ACC112 (cell line): Measurements from ENCODE around the gene SLC6A15.

Source experiments
- H2AFZ ChIP-seq: fragments of 200-600 bp; sonication (generic); one replicate; pipeline ENCODE4 v1.6.0; 2017; ENCODE audit warnings: antibody characterized with exemption, low read length; ENCODE audit not compliant: unreplicated experiment
- H3K27ac ChIP-seq: fragments of 200-600 bp; sonication (generic); 2 replicates; pipeline ENCODE4 v1.5.1; 2014; ENCODE audit warnings: low read depth, mild to moderate bottlenecking, antibody characterized with exemption, low read length, moderate library complexity
- H3K27me3 ChIP-seq: fragments of 200-600 bp; sonication (generic); 2 replicates; pipeline ENCODE4 v1.6.1; 2014; ENCODE audit warnings: mild to moderate bottlenecking, antibody characterized with exemption, low read length, moderate library complexity, mixed read lengths; ENCODE audit not compliant: insufficient read depth
- H3K36me3 ChIP-seq: fragments of 200-600 bp; sonication (generic); 2 replicates; pipeline ENCODE4 v1.6.1; 2016; ENCODE audit warnings: mild to moderate bottlenecking, antibody characterized with exemption, low read length, moderate library complexity, mixed read lengths; ENCODE audit not compliant: insufficient read depth
- H3K4me1 ChIP-seq: fragments of 200-600 bp; sonication (generic); one replicate; pipeline ENCODE4 v1.6.1; 2016; ENCODE audit warnings: low read length, mixed read lengths; ENCODE audit not compliant: insufficient read depth, unreplicated experiment, control insufficient read depth
- H3K4me3 ChIP-seq: fragments of 200-600 bp; sonication (generic); 2 replicates; pipeline ENCODE4 v1.5.1; 2014; ENCODE audit warnings: mild to moderate bottlenecking, low read depth, low read length
- H3K79me2 ChIP-seq: fragments of 200-600 bp; sonication (generic); one replicate; pipeline ENCODE4 v1.6.0; 2016; ENCODE audit warnings: low read length; ENCODE audit not compliant: control insufficient read depth, unreplicated experiment, insufficient read depth

The SLC6A15 gene

DNA sequence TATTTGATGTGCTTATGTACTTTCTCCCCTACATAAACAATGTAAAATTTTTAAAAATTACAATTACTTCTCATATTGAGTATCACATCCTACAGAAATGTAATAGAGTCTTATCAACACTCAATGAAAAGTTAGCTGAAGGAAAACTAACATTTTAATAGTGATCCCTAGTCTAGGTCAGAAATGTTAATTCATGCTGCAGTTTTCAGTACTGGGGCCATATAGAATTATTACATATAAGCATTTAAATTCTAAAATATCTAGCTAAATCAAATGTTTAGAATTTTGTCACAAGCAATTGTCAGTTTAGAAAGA, 37.8 kb downstream of the SLC6A15 start:
- Histone ChIP-seq H2AFZ (no peak overlapping the region), H3K36me3 (0 out of 2 replicates have a peak, but pooled peaks cover 5% of the 10 kb centered on the region), H3K27me3 (no peaks in the 10 kb centered on the region), H3K79me2 (no peaks in the 10 kb centered on the region), H3K4me1 (no peaks in the 10 kb centered on the region), H3K27ac (no peak overlapping the region), H3K4me3 (no peak overlapping the region)

DNA sequence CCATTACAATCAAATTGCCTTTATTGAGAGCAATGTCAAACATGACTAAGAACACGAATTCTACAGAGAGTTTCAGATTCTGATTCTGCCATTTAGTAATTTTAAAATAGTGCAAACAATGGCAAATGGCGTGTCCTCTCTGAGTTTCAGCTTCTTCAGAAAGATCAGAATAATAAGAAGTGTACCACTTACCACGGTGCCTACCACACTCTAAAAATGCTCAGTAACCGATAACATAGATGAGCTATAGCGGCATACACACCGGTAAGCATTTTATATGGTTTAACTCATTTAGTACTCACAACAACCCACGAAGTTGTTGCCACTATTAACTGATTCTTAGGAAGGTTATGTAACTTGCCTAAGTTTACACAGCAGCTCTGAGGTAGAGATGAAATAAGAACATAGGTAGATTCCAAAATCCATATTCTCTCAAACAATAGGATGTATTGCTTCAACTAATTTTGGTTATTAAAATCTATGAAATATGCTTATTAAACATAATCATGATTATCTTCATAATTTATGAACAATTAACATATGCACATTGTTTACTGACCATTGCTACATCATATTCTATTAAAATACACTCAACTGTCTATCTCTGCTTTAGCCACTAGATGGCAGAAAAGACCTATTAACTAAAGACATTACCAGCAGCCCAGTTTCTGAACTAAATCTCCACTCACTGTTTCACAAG, 38.3 kb downstream of the SLC6A15 start:
- no peaks in the 10 kb centered on the region for H3K4me1 ChIP-seq
- H3K4me3 ChIP-seq = no peak overlapping the region
- H3K27me3 ChIP-seq = no peaks in the 10 kb centered on the region
- no peak overlapping the region for H2AFZ ChIP-seq
- no peak overlapping the region for H3K27ac ChIP-seq
- H3K79me2 ChIP-seq = no peaks in the 10 kb centered on the region
- 0 out of 2 replicates have a peak, but pooled peaks cover 5% of the 10 kb centered on the region for H3K36me3 ChIP-seq

DNA sequence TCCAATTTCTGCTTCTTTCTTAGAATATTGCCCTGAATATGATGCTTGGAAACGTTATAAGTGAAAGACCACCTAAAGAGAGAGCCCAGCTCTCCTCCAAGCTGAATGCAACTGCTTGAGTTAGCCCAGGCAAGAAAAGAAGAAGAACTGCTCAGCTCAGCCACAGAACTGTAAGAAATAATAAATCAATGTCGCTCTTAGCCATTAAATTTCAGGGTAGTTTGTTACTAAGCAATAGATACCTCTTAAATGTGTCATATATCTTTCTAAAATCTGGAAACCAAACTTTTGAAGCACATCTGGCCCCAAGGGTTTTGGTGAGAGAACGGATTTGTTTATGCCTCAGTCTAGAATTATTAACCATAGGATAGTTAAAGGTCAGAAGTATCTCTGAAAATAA, 50.4 kb downstream of the SLC6A15 start:
- H3K4me3 ChIP-seq = no peak overlapping the region
- no peak overlapping the region for H2AFZ ChIP-seq
- H3K36me3 ChIP-seq = no peaks in the 10 kb centered on the region
- H3K4me1 ChIP-seq = no peaks in the 10 kb centered on the region
- H3K27ac ChIP-seq = no peak overlapping the region
- H3K79me2 ChIP-seq = no peaks in the 10 kb centered on the region
- no peaks in the 10 kb centered on the region for H3K27me3 ChIP-seq

DNA sequence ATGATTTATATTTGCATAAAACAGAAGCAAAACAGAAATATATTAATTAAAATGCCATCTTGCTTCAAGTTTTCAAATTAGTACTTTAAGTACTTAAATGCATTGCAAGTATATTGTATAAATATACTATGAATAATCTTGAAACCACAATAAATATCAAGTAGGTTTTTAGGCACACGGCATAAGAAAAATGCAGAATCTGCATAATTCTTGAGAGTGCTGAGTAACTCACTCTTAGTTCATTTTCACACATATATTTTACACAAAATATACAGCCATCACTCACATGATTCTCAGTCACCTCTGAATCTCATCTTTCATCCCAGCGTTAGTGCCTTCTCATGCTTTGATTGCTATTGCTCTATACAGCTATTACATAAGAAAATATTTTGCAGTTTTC, 51.9 kb downstream of the SLC6A15 start:
- H3K4me3 ChIP-seq = no peak overlapping the region
- H3K27ac ChIP-seq = no peak overlapping the region
- peaks cover 5% of the 10 kb centered on the region for H3K4me1 ChIP-seq
- H2AFZ ChIP-seq = no peak overlapping the region
- no peaks in the 10 kb centered on the region for H3K27me3 ChIP-seq
- no peaks in the 10 kb centered on the region for H3K79me2 ChIP-seq
- no peaks in the 10 kb centered on the region for H3K36me3 ChIP-seq

DNA sequence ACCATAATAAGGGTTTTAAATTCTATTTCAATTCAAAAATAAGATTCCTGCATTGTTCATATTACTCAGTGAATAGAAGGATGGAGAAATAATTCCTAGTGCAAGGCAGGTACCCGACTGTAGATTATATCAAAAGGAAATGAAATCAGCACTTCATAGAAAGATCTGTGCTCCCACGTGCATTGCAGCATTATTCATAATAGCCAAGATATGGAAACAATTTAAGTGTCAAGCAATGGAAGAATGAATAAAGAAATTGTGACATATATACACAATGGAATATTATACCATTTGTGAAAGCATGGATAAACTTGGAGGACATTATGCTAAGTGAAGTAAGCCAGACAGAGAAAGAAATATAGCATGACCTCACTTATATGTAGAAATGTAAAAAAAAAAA, 53.8 kb downstream of the SLC6A15 start:
- Histone ChIP-seq H3K36me3 (no peaks in the 10 kb centered on the region), H3K27ac (no peak overlapping the region), H2AFZ (no peak overlapping the region), H3K79me2 (no peaks in the 10 kb centered on the region), H3K27me3 (no peaks in the 10 kb centered on the region), H3K4me1 (peaks cover 5% of the 10 kb centered on the region), H3K4me3 (no peak overlapping the region)

DNA sequence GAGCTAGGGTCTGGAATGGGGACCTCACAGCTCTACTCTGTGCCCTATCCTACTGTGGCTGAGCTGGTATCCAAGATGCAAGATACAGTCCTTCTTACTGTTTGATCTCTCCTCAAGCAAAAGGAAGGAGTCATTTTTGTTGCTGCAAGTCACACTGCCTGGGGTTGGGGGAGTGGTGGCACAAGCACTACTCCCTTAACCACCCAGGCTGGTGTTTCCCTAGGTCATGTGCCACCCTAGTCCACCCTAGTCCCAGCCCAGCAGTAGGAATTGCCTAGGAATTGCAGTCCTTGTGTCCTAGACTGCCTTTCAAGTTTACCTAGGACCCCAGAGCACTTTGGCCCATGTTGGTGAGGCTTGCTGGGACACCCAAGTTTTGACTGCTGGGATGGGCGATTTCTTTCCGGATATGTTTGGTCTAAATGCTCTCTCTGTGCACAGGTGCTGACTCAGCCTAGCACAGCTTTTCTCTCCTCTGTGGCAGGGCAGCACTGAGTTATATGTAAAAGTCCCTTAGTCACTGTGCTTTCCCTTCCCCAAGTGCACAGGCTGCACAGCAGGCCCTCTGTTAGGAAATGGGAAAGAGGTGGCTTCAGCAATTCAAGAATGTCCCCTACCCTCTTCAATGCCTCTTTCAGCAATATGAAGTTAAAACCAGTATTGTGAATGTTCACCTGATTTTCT, 54.9 kb downstream of the SLC6A15 start:
- Histone ChIP-seq H2AFZ (no peak overlapping the region), H3K27me3 (no peaks in the 10 kb centered on the region), H3K4me1 (peaks cover 5% of the 10 kb centered on the region), H3K36me3 (no peaks in the 10 kb centered on the region), H3K79me2 (no peaks in the 10 kb centered on the region), H3K27ac (no peak overlapping the region), H3K4me3 (no peak overlapping the region)

DNA sequence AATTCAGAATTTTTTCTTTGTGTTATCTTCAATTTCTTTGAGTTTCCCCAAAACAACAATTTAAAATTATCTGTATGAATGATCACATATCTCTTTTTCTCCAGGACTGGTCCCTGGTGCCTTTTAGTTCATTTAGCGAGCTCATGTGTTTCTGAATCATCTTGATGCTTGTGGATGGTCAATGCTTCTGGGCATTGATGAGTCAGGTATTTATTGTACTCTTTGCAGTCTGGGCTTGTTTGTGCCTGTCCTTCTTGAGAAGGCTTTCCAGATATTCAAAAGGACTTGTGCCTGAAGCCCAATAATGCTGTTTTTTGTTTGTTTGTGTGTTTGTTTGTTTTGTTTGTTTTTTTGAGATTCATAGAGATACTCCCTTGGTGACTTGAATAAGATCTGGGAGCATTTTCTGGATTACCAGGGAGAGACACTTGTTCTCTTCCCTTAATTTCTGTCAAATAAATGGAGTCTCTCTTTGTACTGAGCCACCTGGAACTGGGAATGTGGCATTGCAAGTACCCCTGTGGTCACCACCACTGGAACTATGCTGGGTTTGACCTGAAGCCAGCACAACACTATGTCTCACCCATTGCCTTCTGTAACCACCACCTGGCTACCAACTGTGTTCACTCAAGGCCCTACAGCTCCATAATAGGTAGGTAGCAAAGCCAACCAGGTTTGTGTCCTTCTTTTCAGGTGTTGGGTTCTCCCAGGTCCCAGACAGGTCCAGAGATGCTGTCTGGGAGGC, 56.3 kb downstream of the SLC6A15 start:
- no peak overlapping the region for H3K4me3 ChIP-seq
- H3K79me2 ChIP-seq = no peaks in the 10 kb centered on the region
- no peak overlapping the region for H3K27ac ChIP-seq
- peaks cover 5% of the 10 kb centered on the region for H3K4me1 ChIP-seq
- H2AFZ ChIP-seq = no peak overlapping the region
- H3K36me3 ChIP-seq = no peaks in the 10 kb centered on the region
- H3K27me3 ChIP-seq = no peaks in the 10 kb centered on the region

DNA sequence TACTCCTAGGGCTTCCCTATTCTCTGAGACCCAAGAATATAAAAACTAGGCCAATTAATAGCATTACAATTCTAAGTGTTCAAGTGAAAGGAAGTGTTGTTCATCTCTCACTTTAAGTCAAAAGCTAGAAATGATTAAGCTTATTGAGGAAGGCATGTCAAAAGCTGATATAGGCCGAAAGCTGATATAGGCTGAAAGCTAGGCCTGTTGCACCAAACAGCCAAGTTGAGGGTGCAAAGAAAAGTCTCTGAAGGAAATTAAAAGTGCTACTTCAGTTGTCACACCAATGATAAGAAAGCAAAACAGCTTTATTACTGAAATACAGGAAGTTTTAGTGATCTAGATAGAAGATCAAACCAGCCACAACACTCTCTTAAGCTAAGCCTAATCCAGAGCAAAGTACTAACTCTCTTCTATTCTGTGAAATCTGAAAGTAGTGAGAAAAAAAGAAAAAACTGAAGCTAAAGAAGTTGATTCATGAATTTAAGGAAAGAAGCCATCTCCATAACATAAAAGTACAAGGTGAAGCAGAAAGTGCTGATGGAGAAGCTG, 68.9 kb downstream of the SLC6A15 start:
- Histone ChIP-seq H3K36me3 (no peaks in the 10 kb centered on the region), H3K4me3 (no peak overlapping the region), H2AFZ (no peak overlapping the region), H3K4me1 (no peaks in the 10 kb centered on the region), H3K79me2 (no peaks in the 10 kb centered on the region), H3K27me3 (no peaks in the 10 kb centered on the region), H3K27ac (no peak overlapping the region)

DNA sequence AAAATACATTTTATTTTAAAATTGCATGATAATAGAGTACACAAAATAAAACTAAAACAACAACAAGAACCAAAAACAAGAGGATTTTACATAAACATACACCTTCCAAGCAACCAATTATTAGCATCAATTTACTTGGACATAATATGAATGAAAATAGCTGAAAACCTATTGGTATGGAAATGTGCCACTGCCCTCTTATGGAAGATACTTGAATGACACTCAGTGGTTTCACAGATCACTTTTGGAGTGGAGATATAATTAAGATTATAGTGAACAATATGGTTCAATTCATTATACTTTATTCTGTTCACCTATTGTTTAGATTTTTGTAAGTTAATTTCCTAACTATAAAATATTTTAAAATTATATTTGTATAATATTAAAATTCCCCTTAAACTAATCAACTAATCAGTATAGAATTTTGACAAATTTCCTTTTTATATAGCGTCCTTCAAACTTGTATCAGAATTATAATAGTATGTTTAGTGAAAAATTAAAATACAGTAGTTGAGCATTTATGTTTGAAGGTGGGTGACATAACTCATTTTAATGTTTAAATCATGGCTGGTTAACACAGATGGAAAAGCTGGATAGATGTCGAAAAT, 70.1 kb downstream of the SLC6A15 start:
- no peak overlapping the region for H3K4me3 ChIP-seq
- no peak overlapping the region for H2AFZ ChIP-seq
- no peaks in the 10 kb centered on the region for H3K79me2 ChIP-seq
- no peaks in the 10 kb centered on the region for H3K4me1 ChIP-seq
- H3K27ac ChIP-seq = no peak overlapping the region
- no peaks in the 10 kb centered on the region for H3K36me3 ChIP-seq
- H3K27me3 ChIP-seq = no peaks in the 10 kb centered on the region

DNA sequence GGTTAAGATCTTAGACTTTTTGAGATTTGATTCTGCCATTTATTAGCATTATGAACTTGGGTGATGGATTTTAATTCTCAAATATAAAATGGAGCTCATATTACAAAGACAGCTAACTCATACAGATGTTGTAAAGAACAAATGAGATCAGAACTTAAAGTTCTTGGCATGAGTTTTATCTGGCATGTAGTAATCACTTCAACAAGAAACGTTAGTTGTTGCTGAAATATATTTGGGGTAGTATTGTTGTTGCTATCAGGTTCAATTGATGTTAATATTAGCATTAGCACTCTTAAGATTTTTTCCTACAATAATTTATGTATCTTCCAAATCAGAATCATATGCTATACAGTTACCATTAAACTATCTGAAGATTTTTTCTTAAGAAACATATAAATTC, 71.0 kb downstream of the SLC6A15 start:
- Histone ChIP-seq H2AFZ (no peak overlapping the region), H3K36me3 (no peaks in the 10 kb centered on the region), H3K27me3 (no peaks in the 10 kb centered on the region), H3K4me3 (no peak overlapping the region), H3K27ac (no peak overlapping the region), H3K4me1 (no peaks in the 10 kb centered on the region), H3K79me2 (no peaks in the 10 kb centered on the region)
